Natural killer cell treated with Interleukin-12 subunit alpha and Interleukin-12 subunit beta and Interleukin-15 and Interleukin-18, amount 100 ng/mL, for 72 hours (primary cell): ENCODE measurements around the gene FNDC1. TPM values are rescaled to one million over a fixed set of nuclear protein-coding genes. Genes with fewer than 3 reads are reported as not detected.

ENCODE experiments used
- ATAC-seq, 2 donors: fragments of 150-1000 bp; cut with Tn5 transposase in 1 of 2; sonication (Bioruptor Pico), chemical (Tn5 transposase) in 1 of 2; 2 replicates each; pipeline ENCODE4 v1.10.0; 2021
- DNase-seq: peaks from one replicate; pipeline ENCODE4 v3.0.0; 2022; ENCODE audit warnings: low spot score
- H3K27ac Mint-ChIP-seq, 2 donors: 1 replicate in 1 of 2; 2 replicates in 1 of 2; pipeline ENCODE4 v1.8.0; 2022; ENCODE audit warnings: mixed read lengths in 2 of 2, mild to moderate bottlenecking in 1 of 2, moderate library complexity in 1 of 2
- H3K27me3 Mint-ChIP-seq, 2 donors: 1 replicate in 1 of 2; 2 replicates in 1 of 2; pipeline ENCODE4 v1.8.0; 2022; ENCODE audit warnings: mixed read lengths in 2 of 2
- H3K36me3 Mint-ChIP-seq: one replicate; pipeline ENCODE4 v1.8.0; 2022; ENCODE audit warnings: mixed read lengths
- H3K4me1 Mint-ChIP-seq, 2 donors: 1 replicate in 1 of 2; 2 replicates in 1 of 2; pipeline ENCODE4 v1.8.0; 2022; ENCODE audit warnings: low read depth in 2 of 2, mixed read lengths in 2 of 2, mild to moderate bottlenecking in 1 of 2
- H3K4me3 Mint-ChIP-seq: one replicate; pipeline ENCODE4 v1.8.0; 2022; ENCODE audit warnings: mixed read lengths
- H3K9me3 Mint-ChIP-seq: 2 replicates; pipeline ENCODE4 v1.8.0; 2022; ENCODE audit warnings: mixed read lengths
- total RNA-seq, 2 donors: library from RNA; stranded (reverse); gene quantifications; one replicate each; pipeline ENCODE4 v1.2.3, GENCODE V29; 2022

The FNDC1 gene
- total RNA-seq, 2 donors from 2014 or later = not detected

DNA sequence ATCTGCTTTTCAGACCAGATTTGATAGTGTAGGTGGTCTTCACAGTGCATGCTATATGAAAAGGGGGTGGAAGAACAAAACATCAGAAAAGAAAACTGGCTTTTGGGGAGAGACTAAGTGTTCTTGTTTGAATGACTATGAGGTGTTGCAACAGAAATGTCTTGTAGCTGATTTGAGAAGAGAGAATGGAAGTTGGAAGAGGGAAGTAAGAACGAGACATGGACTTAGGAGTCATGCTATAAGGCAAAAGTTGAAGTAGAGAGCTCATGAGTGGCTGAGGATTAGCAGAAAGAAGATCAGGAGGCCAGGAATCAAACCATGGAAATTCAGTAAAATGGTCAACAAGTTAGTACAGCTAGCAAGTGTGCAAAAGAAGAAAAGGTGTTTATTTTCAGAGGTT is 32.1 kb downstream of the FNDC1 start:
- H3K27me3 Mint-ChIP-seq = peaks cover 18 to 37% of the 10 kb centered on the region in 2 donors
- H3K4me1 Mint-ChIP-seq = peaks cover 17 to 24% of the 10 kb centered on the region in 2 donors
- no peak overlapping the region for H3K27ac Mint-ChIP-seq
- H3K36me3 Mint-ChIP-seq = no peaks in the 10 kb centered on the region
- H3K4me3 Mint-ChIP-seq = no peak overlapping the region
- H3K9me3 Mint-ChIP-seq = no peaks in the 10 kb centered on the region
- DNase-seq (no peak), ATAC-seq (no peak)

DNA sequence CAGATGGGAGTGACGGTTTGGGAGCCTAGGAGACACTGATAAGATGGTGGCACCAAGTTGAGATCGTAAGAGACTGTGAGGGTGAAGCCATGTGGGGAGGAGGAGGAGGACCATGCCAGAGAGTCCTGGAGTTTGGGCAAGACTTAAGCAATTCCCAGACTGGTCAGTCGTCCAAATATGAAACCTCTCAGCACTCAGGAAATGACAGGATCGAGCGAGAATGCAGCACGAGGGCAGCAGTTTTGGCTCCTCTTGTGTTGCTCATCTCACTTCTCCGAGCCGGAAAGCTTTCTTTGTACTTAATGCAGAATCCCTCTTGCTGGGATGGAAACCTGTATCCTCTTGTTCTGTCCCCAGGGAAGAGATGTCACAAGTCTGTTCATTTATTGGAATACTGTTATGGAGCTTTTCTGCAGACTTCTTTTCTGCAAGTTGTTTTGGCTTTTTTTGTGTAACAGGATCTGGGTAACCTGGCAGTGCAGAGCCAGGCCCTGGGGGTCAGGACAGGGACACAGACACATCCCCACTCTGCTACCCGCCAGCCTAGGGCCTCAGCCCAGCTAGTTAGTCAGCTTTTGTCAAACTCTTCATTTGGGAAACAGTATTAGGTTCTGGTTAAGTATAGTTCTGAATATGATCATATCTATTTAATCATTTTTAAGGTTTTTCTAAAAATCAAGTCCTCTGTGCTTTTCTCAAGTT is 34.3 kb downstream of the FNDC1 start:
- H3K27me3 Mint-ChIP-seq = peaks cover 8 to 19% of the 10 kb centered on the region in 2 donors
- DNase-seq (no peak), ATAC-seq (no peak)
- H3K4me3 Mint-ChIP-seq = no peak overlapping the region
- H3K4me1 Mint-ChIP-seq = peaks cover 17 to 24% of the 10 kb centered on the region in 2 donors
- H3K9me3 Mint-ChIP-seq = no peaks in the 10 kb centered on the region
- H3K36me3 Mint-ChIP-seq = no peaks in the 10 kb centered on the region
- H3K27ac Mint-ChIP-seq = peak overlapping the region in 1 of 2 donors; percentile 34

DNA sequence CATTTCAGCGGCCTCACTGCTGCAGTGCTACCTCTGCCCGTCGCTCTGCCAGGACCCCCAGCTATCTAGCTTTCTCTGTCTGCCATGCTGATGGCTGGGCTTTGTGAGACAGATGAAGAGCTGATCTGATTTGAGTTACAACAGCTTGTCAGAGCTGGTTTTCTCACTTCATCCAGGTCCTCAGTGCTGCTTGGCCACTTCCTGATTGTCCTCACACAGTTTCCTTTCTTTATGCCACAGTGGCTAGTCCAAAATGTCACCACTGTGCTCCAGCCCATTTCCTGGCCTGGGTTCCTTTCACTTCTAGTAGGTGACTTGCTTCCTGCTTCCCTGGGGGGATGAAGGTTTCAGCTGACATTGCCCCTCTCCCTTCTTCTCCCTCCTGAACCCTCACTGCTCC is 35.4 kb downstream of the FNDC1 start:
- H3K4me3 Mint-ChIP-seq = peak overlapping the region; percentile 79
- H3K27ac Mint-ChIP-seq = peak overlapping the region; percentile 2 to 83
- H3K27me3 Mint-ChIP-seq = peaks cover 7 to 12% of the 10 kb centered on the region in 2 donors
- peaks cover 17 to 24% of the 10 kb centered on the region in 2 donors for H3K4me1 Mint-ChIP-seq
- H3K9me3 Mint-ChIP-seq = no peaks in the 10 kb centered on the region
- no peaks in the 10 kb centered on the region for H3K36me3 Mint-ChIP-seq
- ATAC-seq (peak; percentile 65 to 82), DNase-seq (no peak)

- Mint-ChIP-seq H3K27me3 (peaks cover 0 to 7% of the 10 kb centered on the region in 2 donors), H3K27ac (no peak overlapping the region), H3K36me3 (no peaks in the 10 kb centered on the region), H3K4me3 (no peak overlapping the region), H3K4me1 (peaks cover 0 to 3% of the 10 kb centered on the region in 2 donors), H3K9me3 (no peaks in the 10 kb centered on the region)
- ATAC-seq (no peak), DNase-seq (peak; percentile 34)
These were observed 42.8 kb downstream of the FNDC1 start for GRCh38 chr6:159212028-159212427.

DNA sequence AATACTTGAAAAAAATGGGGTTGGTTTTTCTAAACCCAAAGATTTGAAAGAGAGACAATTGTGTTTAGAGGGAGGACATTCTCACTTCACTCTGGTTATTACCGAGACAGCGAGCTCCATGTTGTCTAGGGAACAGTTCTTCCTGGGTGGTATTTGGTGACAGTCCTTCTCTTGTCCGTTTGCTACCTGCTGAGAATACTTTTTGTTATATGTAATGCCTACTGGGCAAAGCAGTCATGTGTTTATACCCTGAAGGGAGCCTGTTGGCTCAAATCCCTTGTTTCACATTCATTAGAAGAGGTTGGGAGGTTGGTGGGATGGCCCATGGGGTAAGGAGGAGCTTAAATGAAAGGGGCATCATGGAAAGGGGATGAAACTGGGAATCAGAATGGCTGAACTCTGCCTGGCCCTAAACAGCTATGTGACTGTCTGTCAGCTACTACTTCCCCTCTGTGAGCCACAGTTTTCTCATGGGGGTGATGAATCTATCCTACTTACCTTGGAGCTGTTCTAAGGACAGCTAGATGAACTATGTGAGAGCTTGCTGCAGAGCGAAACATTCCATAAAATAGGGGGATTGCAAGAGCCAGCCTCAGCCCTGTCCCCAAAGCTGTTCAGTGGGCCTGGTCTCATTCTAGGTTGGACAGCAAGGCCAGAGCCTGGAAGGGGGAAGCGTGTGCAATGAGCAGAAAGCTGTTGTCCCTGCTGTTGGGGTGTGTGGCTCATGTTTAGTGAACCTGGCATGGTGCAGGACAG is 43.5 kb downstream of the FNDC1 start:
- H3K27ac Mint-ChIP-seq = no peak overlapping the region
- H3K9me3 Mint-ChIP-seq = no peaks in the 10 kb centered on the region
- H3K4me3 Mint-ChIP-seq = no peak overlapping the region
- DNase-seq (peak; percentile 54), ATAC-seq (no peak)
- H3K4me1 Mint-ChIP-seq = peaks cover 0 to 3% of the 10 kb centered on the region in 2 donors
- peaks cover 0 to 8% of the 10 kb centered on the region in 2 donors for H3K27me3 Mint-ChIP-seq
- no peaks in the 10 kb centered on the region for H3K36me3 Mint-ChIP-seq

DNA sequence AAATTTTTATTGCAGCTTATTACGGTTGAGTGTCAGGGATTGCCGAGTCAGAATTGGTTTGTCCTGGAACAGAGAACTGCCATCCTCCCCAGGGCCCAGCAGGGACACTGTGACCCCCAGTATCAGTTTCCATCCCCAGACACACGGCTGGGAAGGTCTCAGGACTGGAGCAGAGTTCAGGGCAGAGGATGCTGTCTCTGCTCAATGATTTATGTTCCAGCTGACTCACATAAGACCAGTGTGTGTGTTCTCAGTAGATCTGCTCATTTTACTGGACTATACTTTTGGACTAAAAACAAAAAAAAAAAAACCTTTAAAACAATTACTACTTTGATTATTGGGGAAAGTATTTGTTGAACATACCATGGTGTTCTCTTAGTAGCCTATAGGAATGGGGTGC is 44.2 kb downstream of the FNDC1 start:
- H3K9me3 Mint-ChIP-seq = no peaks in the 10 kb centered on the region
- H3K27ac Mint-ChIP-seq = no peak overlapping the region
- peaks cover 0 to 3% of the 10 kb centered on the region in 2 donors for H3K4me1 Mint-ChIP-seq
- DNase-seq = no peak
- H3K27me3 Mint-ChIP-seq = peaks cover 5 to 15% of the 10 kb centered on the region in 2 donors
- ATAC-seq = no peak
- H3K4me3 Mint-ChIP-seq = no peak overlapping the region
- H3K36me3 Mint-ChIP-seq = no peaks in the 10 kb centered on the region

GRCh38 chr6:159214281-159214680 is 45.1 kb downstream of the FNDC1 start:
- ATAC-seq (no peak), DNase-seq (no peak)
- no peaks in the 10 kb centered on the region for H3K36me3 Mint-ChIP-seq
- H3K4me1 Mint-ChIP-seq = peaks cover 0 to 3% of the 10 kb centered on the region in 2 donors
- no peaks in the 10 kb centered on the region for H3K9me3 Mint-ChIP-seq
- H3K27me3 Mint-ChIP-seq = peaks cover 7 to 16% of the 10 kb centered on the region in 2 donors
- H3K27ac Mint-ChIP-seq = no peak overlapping the region
- H3K4me3 Mint-ChIP-seq = no peak overlapping the region

GRCh38 chr6:159217595-159218275 is 48.5 kb downstream of the FNDC1 start:
- H3K36me3 Mint-ChIP-seq = no peaks in the 10 kb centered on the region
- H3K4me3 Mint-ChIP-seq = no peak overlapping the region
- ATAC-seq = peak in 1 of 2 donors; percentile 52
- no peaks in the 10 kb centered on the region for H3K9me3 Mint-ChIP-seq
- H3K27ac Mint-ChIP-seq = no peak overlapping the region
- H3K27me3 Mint-ChIP-seq = peaks cover 20 to 41% of the 10 kb centered on the region in 2 donors
- peak; percentile 35 for DNase-seq
- H3K4me1 Mint-ChIP-seq = no peaks in the 10 kb centered on the region

DNA sequence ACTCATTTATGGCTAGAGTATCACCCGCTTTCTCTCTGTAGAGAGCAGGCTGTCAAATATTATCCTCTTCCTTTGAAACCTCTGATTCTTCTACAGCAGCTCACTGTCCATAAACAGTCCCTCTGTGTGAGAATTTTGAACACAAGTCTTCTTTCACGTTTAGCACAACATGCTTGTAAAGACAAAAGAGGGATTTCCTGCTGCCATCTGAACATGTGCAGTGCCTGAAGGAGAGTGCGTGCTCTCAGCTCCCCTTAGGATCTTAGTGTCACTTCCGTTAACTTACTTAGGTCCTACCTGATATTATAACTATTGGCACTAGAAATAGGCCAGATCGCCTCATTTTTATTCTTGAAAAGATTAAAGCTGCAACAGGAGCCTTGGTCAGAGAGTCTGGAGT is 50.9 kb downstream of the FNDC1 start:
- no peaks in the 10 kb centered on the region for H3K36me3 Mint-ChIP-seq
- peaks cover 28 to 46% of the 10 kb centered on the region in 2 donors for H3K27me3 Mint-ChIP-seq
- no peaks in the 10 kb centered on the region for H3K4me1 Mint-ChIP-seq
- H3K27ac Mint-ChIP-seq = no peak overlapping the region
- no peak for ATAC-seq
- H3K4me3 Mint-ChIP-seq = no peak overlapping the region
- DNase-seq = no peak
- no peaks in the 10 kb centered on the region for H3K9me3 Mint-ChIP-seq

DNA sequence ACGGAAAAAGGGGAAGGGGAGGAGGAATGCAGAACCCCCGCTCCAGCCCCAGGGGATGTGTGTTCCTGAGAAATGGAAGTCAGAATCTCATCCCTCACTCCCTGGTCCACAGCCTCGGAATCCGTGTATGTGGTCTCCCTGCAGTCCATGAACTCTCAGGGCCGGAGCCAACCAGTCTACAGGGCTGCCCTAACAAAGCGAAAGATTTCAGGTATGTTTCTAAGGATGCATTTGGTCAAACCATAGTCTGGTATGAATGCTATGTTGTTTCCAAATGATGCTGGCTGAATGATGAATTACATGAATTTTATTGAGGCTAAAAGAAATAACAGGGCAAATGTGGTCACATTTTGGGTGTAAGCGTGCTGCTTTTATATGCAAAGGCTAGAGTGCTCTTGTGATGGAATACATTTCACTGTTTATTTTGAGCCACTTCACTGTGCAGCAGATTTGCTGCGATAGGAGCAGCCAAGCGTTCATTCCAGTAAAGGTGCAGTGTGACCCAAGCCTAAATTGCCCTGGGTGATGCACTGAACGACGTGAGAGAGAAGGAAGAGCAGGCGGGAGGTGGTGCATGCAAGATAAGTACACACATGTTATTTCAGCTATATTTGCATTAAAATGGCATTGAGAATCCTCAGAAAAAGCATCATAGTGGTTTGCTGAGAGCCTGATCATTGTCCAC is 52.4 kb downstream of the FNDC1 start:
- Mint-ChIP-seq H3K36me3 (no peaks in the 10 kb centered on the region), H3K9me3 (no peaks in the 10 kb centered on the region), H3K27ac (no peak overlapping the region), H3K27me3 (peaks cover 34 to 52% of the 10 kb centered on the region in 2 donors), H3K4me3 (no peak overlapping the region), H3K4me1 (no peaks in the 10 kb centered on the region)
- no peak for DNase-seq
- ATAC-seq = no peak

- Mint-ChIP-seq H3K9me3 (no peaks in the 10 kb centered on the region), H3K4me1 (no peaks in the 10 kb centered on the region), H3K27ac (no peak overlapping the region), H3K27me3 (peaks cover 32 to 50% of the 10 kb centered on the region in 2 donors), H3K36me3 (no peaks in the 10 kb centered on the region), H3K4me3 (no peak overlapping the region)
- no peak for DNase-seq
- ATAC-seq = no peak
These were observed 55.3 kb downstream of the FNDC1 start for GRCh38 chr6:159224452-159224851.

DNA sequence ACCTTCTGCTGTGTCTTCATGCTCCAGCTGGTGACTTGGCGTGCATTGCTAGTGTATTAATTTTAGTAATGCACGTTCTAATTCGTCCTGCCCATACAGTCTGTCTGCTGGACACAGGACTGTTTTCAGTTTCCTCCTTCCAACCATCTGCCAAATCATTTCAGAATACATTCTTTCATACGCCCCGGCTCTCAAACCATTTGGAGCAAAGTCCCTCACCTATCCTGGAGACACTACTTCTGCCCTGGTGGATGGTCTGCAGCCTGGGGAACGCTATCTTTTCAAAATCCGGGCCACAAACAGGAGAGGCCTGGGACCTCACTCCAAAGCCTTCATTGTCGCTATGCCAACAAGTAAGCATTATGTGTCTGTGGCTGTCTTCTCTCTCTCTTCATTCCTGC is 60.5 kb downstream of the FNDC1 start:
- H3K36me3 Mint-ChIP-seq = no peaks in the 10 kb centered on the region
- H3K27me3 Mint-ChIP-seq = peaks cover 29 to 42% of the 10 kb centered on the region in 2 donors
- H3K4me3 Mint-ChIP-seq = no peak overlapping the region
- ATAC-seq (no peak), DNase-seq (no peak)
- H3K9me3 Mint-ChIP-seq = no peaks in the 10 kb centered on the region
- no peaks in the 10 kb centered on the region for H3K4me1 Mint-ChIP-seq
- no peak overlapping the region for H3K27ac Mint-ChIP-seq

- Mint-ChIP-seq H3K4me1 (no peaks in the 10 kb centered on the region), H3K27me3 (peaks cover 37 to 55% of the 10 kb centered on the region in 2 donors)
These were observed 63.0 kb downstream of the FNDC1 start for GRCh38 chr6:159232106-159232645.

More at GRCh38 chr6:159232106-159232645, 63.0 kb downstream of the FNDC1 start:
- no peak overlapping the region for H3K4me3 Mint-ChIP-seq
- ATAC-seq (no peak), DNase-seq (no peak)
- no peaks in the 10 kb centered on the region for H3K36me3 Mint-ChIP-seq
- no peak overlapping the region for H3K27ac Mint-ChIP-seq
- H3K9me3 Mint-ChIP-seq = no peaks in the 10 kb centered on the region
